Measurements from ENCODE around the gene CALD1.
A peak's percentile ranks its signal among the peaks of the same experiment; 100 is the strongest.
"Not testable (repeated sequence)": the region's sequence is repeated elsewhere in the genome, so short reads cannot be mapped to it uniquely, and the experiment has no call there.

The CALD1 gene

DNA sequence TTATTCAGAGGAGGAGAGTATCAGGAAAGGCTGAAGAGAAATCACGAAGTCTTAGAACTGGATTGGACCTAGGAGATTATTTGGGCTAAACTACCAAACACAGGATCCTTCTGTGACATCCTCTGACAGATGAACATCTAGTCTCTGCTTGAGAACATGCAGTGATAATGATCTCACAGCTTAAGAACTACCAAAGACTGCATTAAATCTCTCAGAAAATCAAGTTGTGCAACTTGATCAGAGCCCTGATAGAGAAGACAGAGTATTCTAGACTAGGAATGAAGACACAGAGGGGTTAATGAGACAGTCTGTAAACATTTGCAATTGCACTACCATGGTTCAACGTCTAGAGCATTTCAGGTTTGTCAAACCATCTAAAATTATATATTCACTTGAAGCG, 169.7 kb downstream of the CALD1 start:
- H3K36me3 ChIP-seq (ENCODE audit: control insufficient read depth, insufficient read depth, low read length) = peaks cover 33% of the 10 kb centered on the region
- no peaks in the 10 kb centered on the region for H3K4me1 ChIP-seq (ENCODE audit: control insufficient read depth, insufficient read depth, low read length)
- WGBS, 2 experiments = 97 to 100% methylated on average over 3 of the region's 3 CpGs
- H3K27me3 ChIP-seq (ENCODE audit: control insufficient read depth, insufficient read depth, low read length, poor library complexity, severe bottlenecking) = no peaks in the 10 kb centered on the region
- H3K4me3 ChIP-seq (ENCODE audit: insufficient read depth, low read depth, low read length) = no peak overlapping the region
- H3K27ac ChIP-seq (ENCODE audit: insufficient read depth, low read depth, low read length, poor library complexity, severe bottlenecking) = no peak overlapping the region
- no peaks in the 10 kb centered on the region for H3K9me3 ChIP-seq (ENCODE audit: control insufficient read depth, low read length)

DNA sequence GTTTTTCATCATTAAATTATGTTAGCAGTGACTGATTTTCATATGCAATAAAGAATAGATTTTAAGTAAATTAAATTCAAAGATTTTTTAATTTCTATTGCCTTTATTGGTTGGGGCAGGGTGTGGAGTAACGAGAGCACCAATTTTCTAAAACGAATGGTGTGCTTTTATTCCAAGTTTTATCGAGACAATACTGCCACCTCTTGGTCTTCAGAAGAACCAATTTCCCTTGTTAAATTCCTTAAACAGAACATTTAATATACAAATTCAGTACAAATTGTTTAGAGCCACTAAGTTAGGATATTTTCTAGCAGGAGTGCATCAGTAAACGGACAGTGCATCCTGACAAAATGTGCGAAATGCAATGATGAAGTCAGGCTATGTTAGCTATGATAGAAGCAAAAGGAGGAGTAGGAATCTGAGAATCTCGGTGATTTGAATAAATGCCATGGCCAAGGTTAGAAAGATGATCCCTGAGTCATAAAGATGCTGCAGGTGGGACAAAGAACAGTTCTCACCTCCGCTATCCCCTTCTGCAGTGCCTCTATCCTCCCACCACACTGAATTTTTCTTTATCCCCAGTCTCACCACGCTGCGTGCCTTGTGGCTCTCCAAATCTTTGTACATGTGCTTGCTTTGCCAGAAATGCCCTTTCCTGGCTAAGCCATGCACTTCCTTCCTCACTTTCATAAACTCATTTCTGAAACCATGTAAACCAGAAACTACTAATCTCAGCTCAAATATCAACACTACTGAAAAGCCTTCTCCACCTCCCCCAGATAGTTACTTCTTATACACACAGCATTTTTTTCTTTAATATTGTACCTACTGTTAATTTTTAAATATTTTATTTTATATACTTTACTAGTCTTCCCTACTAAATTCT, 175.0 kb downstream of the CALD1 start:
- H3K4me1 ChIP-seq (ENCODE audit: control insufficient read depth, insufficient read depth, low read length) = no peaks in the 10 kb centered on the region
- peaks cover 42% of the 10 kb centered on the region for H3K36me3 ChIP-seq (ENCODE audit: control insufficient read depth, insufficient read depth, low read length)
- H3K9me3 ChIP-seq (ENCODE audit: control insufficient read depth, low read length) = no peaks in the 10 kb centered on the region
- H3K27ac ChIP-seq (ENCODE audit: insufficient read depth, low read depth, low read length, poor library complexity, severe bottlenecking) = no peak overlapping the region
- WGBS, 2 experiments = 79 to 84% methylated on average over 9 of the region's 9 CpGs
- no peak overlapping the region for H3K4me3 ChIP-seq (ENCODE audit: insufficient read depth, low read depth, low read length)
- H3K27me3 ChIP-seq (ENCODE audit: control insufficient read depth, insufficient read depth, low read length, poor library complexity, severe bottlenecking) = no peaks in the 10 kb centered on the region

DNA sequence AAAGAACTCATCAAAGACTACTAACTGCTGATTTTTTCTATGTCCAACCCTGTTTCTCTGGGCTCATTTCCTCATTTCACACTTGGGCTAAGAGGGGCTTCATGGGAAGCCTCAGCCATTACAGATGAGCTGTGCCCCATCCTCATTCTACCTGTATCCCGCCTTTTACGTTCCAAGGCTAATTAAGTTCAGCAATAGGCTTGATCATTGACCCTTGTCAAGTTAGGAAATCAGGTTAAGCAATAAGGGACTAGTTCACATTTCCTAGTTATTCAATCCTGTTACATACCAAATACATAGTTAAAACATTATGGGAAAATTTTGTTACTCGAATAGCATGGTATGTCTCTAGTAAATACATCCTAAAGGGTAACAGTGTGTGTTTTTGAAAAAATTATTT, 177.6 kb downstream of the CALD1 start:
- no peaks in the 10 kb centered on the region for H3K27me3 ChIP-seq (ENCODE audit: control insufficient read depth, insufficient read depth, low read length, poor library complexity, severe bottlenecking)

DNA sequence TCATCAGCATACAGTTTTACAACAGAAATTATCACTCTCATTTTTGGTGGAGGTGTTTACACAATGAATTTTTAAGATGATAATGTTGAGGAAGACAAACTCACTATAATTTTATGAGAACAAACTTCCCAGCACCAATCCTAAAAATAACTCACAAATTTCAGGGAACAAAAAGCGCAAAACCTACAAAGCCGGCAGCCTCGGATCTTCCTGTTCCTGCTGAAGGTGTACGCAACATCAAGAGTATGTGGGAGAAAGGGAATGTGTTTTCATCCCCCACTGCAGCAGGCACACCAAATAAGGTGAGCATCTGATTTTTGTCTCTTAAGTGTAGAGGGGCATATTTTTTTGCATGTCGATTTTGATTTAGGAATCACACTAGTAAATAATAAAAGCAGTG, 180.4 kb downstream of the CALD1 start:
- WGBS, 2 experiments = 92 to 96% methylated on average over 5 of the region's 5 CpGs
- Histone ChIP-seq H3K27me3 (ENCODE audit: control insufficient read depth, insufficient read depth, low read length, poor library complexity, severe bottlenecking) (no peaks in the 10 kb centered on the region), H3K27ac (ENCODE audit: insufficient read depth, low read depth, low read length, poor library complexity, severe bottlenecking) (no peak overlapping the region), H3K9me3 (ENCODE audit: control insufficient read depth, low read length) (no peaks in the 10 kb centered on the region), H3K36me3 (ENCODE audit: control insufficient read depth, insufficient read depth, low read length) (peaks cover 43% of the 10 kb centered on the region), H3K4me1 (ENCODE audit: control insufficient read depth, insufficient read depth, low read length) (no peaks in the 10 kb centered on the region), H3K4me3 (ENCODE audit: insufficient read depth, low read depth, low read length) (no peak overlapping the region)

More for the DNA sequence above, 177.6 kb downstream of the CALD1 start:
- H3K4me1 ChIP-seq (ENCODE audit: control insufficient read depth, insufficient read depth, low read length) = no peaks in the 10 kb centered on the region
- WGBS, 2 experiments = 89 to 96% methylated on average over 3 of the region's 3 CpGs
- peaks cover 36% of the 10 kb centered on the region for H3K36me3 ChIP-seq (ENCODE audit: control insufficient read depth, insufficient read depth, low read length)
- H3K9me3 ChIP-seq (ENCODE audit: control insufficient read depth, low read length) = no peaks in the 10 kb centered on the region
- H3K4me3 ChIP-seq (ENCODE audit: insufficient read depth, low read depth, low read length) = no peak overlapping the region
- no peak overlapping the region for H3K27ac ChIP-seq (ENCODE audit: insufficient read depth, low read depth, low read length, poor library complexity, severe bottlenecking)

DNA sequence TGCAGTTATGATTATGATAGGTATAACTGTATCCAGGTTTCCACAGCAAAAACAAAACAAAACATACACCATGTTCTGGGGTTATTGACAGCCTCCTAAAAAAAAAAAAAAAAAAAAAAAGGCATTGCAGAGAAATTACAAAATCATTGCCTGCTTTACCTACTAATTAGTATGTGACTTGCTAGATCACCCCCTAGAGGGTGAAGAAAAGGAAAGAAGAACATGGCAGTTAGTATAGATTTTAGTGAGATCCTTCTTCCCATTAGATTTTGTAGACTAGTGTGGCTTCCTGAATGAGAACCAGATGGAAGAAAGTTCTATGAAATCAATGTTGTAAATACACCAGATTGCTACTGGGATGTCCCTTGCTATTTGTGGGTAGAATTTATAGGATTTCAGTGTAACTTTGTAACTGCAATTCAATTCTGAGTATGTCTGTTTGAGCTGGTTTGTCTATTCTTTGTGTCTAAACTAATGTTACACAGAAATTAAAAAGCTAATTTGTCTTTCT, 182.9 kb downstream of the CALD1 start:
- no peaks in the 10 kb centered on the region for H3K27me3 ChIP-seq (ENCODE audit: control insufficient read depth, insufficient read depth, low read length, poor library complexity, severe bottlenecking)
- no peaks in the 10 kb centered on the region for H3K4me1 ChIP-seq (ENCODE audit: control insufficient read depth, insufficient read depth, low read length)
- no peak overlapping the region for H3K27ac ChIP-seq (ENCODE audit: insufficient read depth, low read depth, low read length, poor library complexity, severe bottlenecking)
- H3K4me3 ChIP-seq (ENCODE audit: insufficient read depth, low read depth, low read length) = no peak overlapping the region
- H3K36me3 ChIP-seq (ENCODE audit: control insufficient read depth, insufficient read depth, low read length) = peaks cover 41% of the 10 kb centered on the region
- no peaks in the 10 kb centered on the region for H3K9me3 ChIP-seq (ENCODE audit: control insufficient read depth, low read length)

DNA sequence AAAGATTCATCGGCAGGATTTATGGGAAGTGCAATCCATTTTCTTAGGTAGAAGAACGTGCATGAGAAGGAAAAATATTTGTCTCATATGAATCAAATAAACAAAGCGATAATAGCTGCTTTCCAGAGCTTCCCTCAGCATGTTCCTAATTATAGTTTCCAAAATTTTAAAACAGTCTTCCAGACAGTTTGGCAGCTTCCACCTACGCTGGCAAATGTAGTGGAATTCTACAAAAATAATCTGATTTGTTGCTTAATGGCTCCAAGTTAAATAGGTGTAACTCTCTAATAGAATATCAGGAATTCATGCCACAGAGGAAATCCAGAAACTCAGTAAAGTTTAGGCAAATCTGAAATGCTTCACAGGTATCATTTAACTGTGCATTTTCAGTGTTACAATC, 183.6 kb downstream of the CALD1 start:
- Histone ChIP-seq H3K4me1 (ENCODE audit: control insufficient read depth, insufficient read depth, low read length) (no peaks in the 10 kb centered on the region), H3K9me3 (ENCODE audit: control insufficient read depth, low read length) (no peaks in the 10 kb centered on the region), H3K4me3 (ENCODE audit: insufficient read depth, low read depth, low read length) (no peak overlapping the region), H3K27me3 (ENCODE audit: control insufficient read depth, insufficient read depth, low read length, poor library complexity, severe bottlenecking) (no peaks in the 10 kb centered on the region), H3K36me3 (ENCODE audit: control insufficient read depth, insufficient read depth, low read length) (peaks cover 35% of the 10 kb centered on the region), H3K27ac (ENCODE audit: insufficient read depth, low read depth, low read length, poor library complexity, severe bottlenecking) (no peak overlapping the region)
- 95 to 96% methylated on average over 4 of the region's 4 CpGs for WGBS, 2 experiments

DNA sequence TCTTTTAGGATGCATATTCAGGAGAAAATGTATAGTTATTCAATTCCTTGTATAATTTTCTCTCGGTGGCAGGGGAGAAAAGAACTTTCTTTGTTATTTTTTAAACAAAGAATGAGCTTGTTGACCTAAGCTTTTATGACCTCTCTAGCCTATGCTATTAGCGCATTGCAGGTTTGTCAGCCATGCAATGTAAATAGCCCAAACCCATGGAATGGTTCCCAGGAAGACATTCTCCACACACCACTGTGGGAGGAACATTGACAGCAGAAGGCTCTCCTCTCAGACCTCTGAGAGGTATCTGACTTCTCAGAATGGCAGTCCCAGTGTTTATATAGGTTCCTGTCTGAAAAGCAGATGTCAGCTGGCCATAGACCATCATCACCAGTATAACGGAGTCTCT, 187.3 kb downstream of the CALD1 start:
- 94 to 98% methylated on average over 3 of the region's 3 CpGs for WGBS, 2 experiments
- peaks cover 16% of the 10 kb centered on the region for H3K36me3 ChIP-seq (ENCODE audit: control insufficient read depth, insufficient read depth, low read length)

DNA sequence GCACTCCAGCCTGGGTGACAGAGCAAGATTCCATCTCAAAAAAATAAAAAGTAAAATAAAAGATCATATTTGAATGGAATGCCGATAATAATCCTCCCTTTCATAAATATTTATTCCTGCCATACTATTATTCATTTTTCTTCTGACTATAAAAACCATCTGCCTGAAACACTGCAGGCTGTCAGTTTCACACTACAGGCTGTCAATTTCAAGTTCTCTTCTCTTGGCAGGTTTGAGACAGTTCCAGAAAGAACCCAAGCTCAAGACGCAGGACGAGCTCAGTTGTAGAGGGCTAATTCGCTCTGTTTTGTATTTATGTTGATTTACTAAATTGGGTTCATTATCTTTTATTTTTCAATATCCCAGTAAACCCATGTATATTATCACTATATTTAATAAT, 188.7 kb downstream of the CALD1 start:
- peaks cover 9% of the 10 kb centered on the region for H3K36me3 ChIP-seq (ENCODE audit: control insufficient read depth, insufficient read depth, low read length)
- no peak overlapping the region for H3K27ac ChIP-seq (ENCODE audit: insufficient read depth, low read depth, low read length, poor library complexity, severe bottlenecking)
- no peaks in the 10 kb centered on the region for H3K9me3 ChIP-seq (ENCODE audit: control insufficient read depth, low read length)
- no peak overlapping the region for H3K4me3 ChIP-seq (ENCODE audit: insufficient read depth, low read depth, low read length)
- H3K27me3 ChIP-seq (ENCODE audit: control insufficient read depth, insufficient read depth, low read length, poor library complexity, severe bottlenecking) = no peaks in the 10 kb centered on the region
- WGBS, 2 experiments = 94 to 100% methylated on average over 4 of the region's 4 CpGs
- no peaks in the 10 kb centered on the region for H3K4me1 ChIP-seq (ENCODE audit: control insufficient read depth, insufficient read depth, low read length)

More for the DNA sequence above, 187.3 kb downstream of the CALD1 start:
- H3K27ac ChIP-seq (ENCODE audit: insufficient read depth, low read depth, low read length, poor library complexity, severe bottlenecking) = no peak overlapping the region
- H3K9me3 ChIP-seq (ENCODE audit: control insufficient read depth, low read length) = no peaks in the 10 kb centered on the region
- H3K4me3 ChIP-seq (ENCODE audit: insufficient read depth, low read depth, low read length) = no peak overlapping the region
- no peaks in the 10 kb centered on the region for H3K4me1 ChIP-seq (ENCODE audit: control insufficient read depth, insufficient read depth, low read length)
- H3K27me3 ChIP-seq (ENCODE audit: control insufficient read depth, insufficient read depth, low read length, poor library complexity, severe bottlenecking) = no peaks in the 10 kb centered on the region

DNA sequence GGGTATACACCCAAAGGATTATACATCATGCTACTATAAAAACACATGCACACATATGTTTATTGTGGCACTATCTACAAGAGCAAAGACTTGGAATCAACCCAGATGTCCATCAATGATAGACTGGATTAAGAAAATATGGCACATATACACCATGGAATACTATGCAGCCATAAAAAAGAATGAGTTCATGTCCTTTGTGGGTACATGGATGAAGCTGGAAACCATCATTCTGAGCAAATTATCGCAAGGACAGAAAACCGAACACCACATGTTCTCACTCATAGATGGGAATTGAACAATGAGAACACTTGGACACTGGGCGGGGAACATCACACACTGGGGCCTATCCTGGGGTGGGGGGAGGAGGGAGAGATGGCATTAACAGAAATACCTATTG, 202.2 kb downstream of the CALD1 start:
- H3K27ac ChIP-seq (ENCODE audit: insufficient read depth, low read depth, low read length, poor library complexity, severe bottlenecking); H3K4me1 ChIP-seq (ENCODE audit: control insufficient read depth, insufficient read depth, low read length); H3K36me3 ChIP-seq (ENCODE audit: control insufficient read depth, insufficient read depth, low read length); H3K27me3 ChIP-seq (ENCODE audit: control insufficient read depth, insufficient read depth, low read length, poor library complexity, severe bottlenecking); H3K9me3 ChIP-seq (ENCODE audit: control insufficient read depth, low read length); H3K4me3 ChIP-seq (ENCODE audit: insufficient read depth, low read depth, low read length): not testable (repeated sequence)
- WGBS, 2 experiments = 92 to 93% methylated on average over 3 of the region's 3 CpGs

DNA sequence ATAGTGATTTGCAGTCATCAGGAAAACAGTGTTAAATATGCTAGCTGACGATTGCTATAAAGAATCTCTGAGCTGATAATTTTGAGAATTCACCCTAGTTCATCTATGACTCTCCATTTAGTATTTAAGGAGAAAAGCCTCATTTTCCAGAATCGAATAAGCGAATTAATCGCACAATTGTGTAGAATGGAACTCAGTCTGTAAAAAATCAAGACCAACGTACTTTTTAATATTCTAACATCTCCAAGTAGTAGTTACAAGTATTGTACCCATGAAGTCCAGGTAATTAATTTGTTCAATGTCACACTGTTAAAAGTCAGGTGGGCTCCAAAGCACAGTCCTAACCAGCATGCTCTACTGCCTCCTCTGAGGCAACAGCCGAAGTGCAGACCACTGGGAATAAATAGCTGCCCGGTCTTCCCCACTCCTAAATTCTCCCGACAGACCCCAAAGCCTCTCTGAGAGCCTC, 206.5 kb downstream of the CALD1 start:
- WGBS, 2 experiments = 63 to 64% methylated on average over 8 of the region's 8 CpGs
- no peaks in the 10 kb centered on the region for H3K4me1 ChIP-seq (ENCODE audit: control insufficient read depth, insufficient read depth, low read length)
- peak overlapping the region; percentile 80 for H3K4me3 ChIP-seq (ENCODE audit: insufficient read depth, low read depth, low read length)
- no peaks in the 10 kb centered on the region for H3K36me3 ChIP-seq (ENCODE audit: control insufficient read depth, insufficient read depth, low read length)
- H3K27ac ChIP-seq (ENCODE audit: insufficient read depth, low read depth, low read length, poor library complexity, severe bottlenecking) = peak overlapping the region; percentile 77
- no peaks in the 10 kb centered on the region for H3K27me3 ChIP-seq (ENCODE audit: control insufficient read depth, insufficient read depth, low read length, poor library complexity, severe bottlenecking)
- H3K9me3 ChIP-seq (ENCODE audit: control insufficient read depth, low read length) = no peaks in the 10 kb centered on the region

All from ectodermal cell (in vitro differentiated cells).